Measurements from ENCODE around the gene ZNF628. TPM values are rescaled to one million over a fixed set of nuclear protein-coding genes. Genes with fewer than 3 reads are reported as not detected.
"Not testable (repeated sequence)": the region's sequence is repeated elsewhere in the genome, so short reads cannot be mapped to it uniquely, and the experiment has no call there.

ZNF628 gene
- total and polyA plus RNA-seq, 12 donors = 2.5 to 7.8 (median 4.8) TPM

DNA sequence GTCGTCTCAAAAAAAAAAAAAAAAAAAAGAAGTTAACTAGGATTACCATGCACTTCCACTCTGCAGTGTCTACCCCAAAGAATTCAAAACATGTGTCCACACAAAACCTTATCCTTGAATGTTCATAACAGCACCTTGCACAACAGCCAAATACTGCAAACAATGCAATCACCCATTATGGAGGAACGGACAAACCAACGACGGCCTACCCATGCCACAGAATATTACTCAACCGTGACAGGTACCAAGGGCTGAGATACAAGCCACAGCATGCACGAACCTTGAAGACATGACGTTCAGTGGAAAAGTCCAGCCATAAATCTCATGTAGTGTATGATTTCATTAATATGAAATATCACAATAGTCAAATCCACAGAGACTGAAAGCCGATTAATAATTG is 30.4 kb upstream of the ZNF628 start:
- TF ChIP-seq, protein P1, sequence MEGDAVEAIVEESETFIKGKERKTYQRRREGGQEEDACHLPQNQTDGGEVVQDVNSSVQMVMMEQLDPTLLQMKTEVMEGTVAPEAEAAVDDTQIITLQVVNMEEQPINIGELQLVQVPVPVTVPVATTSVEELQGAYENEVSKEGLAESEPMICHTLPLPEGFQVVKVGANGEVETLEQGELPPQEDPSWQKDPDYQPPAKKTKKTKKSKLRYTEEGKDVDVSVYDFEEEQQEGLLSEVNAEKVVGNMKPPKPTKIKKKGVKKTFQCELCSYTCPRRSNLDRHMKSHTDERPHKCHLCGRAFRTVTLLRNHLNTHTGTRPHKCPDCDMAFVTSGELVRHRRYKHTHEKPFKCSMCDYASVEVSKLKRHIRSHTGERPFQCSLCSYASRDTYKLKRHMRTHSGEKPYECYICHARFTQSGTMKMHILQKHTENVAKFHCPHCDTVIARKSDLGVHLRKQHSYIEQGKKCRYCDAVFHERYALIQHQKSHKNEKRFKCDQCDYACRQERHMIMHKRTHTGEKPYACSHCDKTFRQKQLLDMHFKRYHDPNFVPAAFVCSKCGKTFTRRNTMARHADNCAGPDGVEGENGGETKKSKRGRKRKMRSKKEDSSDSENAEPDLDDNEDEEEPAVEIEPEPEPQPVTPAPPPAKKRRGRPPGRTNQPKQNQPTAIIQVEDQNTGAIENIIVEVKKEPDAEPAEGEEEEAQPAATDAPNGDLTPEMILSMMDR (IDR thresholded peaks at IDR 0.05) = no peak
- Histone ChIP-seq H3K4me1 (peaks cover 0 to 10% (median 2%) of the 10 kb centered on the region in 9 donors), H3K9me3 (no peaks in the 10 kb centered on the region), H3K4me3 (no peak overlapping the region), H3K36me3 (no peaks in the 10 kb centered on the region), H3K27me3 (peaks cover 8 to 77% (median 65%) of the 10 kb centered on the region in 7 donors), H3K27ac (no peak overlapping the region)
- ATAC-seq (no peak), DNase-seq (no peak)
- intact Hi-C loops (cut with DNase I) = no loop called here
- 75% methylated on average over 8 of the region's 8 CpGs for WGBS, 2 donors

DNA sequence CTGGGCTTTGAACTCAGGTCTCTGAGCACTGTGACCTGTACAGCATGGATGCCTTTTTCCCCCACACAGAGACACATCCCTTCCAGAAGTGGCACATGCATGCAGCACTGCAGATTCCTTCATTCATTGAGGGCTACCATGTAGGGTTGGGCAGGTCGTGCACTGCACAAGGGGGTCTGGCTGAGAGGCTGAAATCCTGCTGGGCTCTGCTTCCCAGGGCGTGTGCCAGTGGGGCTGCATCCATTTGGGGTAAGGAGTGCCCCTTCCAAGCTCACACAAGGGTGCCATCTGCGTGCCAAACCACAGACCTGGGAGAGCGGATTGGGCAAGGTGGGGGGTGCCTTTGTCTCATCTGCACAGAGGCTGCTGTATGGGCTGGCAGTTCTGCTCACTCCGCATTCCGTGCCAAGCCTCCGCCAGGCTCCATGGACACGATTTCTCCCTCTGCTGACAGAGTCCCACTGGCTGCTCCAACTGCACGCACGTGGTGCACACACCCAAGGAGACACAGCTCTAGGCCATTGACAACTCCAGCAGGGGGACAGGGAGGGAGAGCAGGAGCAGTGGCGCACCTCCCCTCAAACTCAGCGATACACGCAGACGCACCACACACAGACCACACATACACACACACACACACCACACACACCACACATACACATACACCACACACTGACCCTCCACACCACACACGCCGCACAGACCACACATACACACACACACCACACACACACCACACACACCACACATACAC is 28.8 kb upstream of the ZNF628 start:
- H3K36me3 ChIP-seq = no peaks in the 10 kb centered on the region
- H3K4me3 ChIP-seq = no peak overlapping the region
- WGBS, 2 donors = 33 to 34% methylated on average over 16 of the region's 16 CpGs
- TF ChIP-seq, protein P1 (IDR thresholded peaks at IDR 0.05) = no peak
- no peak overlapping the region for H3K27ac ChIP-seq
- H3K27me3 ChIP-seq = peaks cover 16 to 77% (median 66%) of the 10 kb centered on the region in 7 donors
- intact Hi-C loops (cut with DNase I) = no loop called here
- DNase-seq = no peak
- peaks cover 4 to 14% (median 11%) of the 10 kb centered on the region in 9 donors for H3K4me1 ChIP-seq
- H3K9me3 ChIP-seq = no peaks in the 10 kb centered on the region
- ATAC-seq = peak in 5 of 8 donors; percentile 29 to 76 (median 51)

DNA sequence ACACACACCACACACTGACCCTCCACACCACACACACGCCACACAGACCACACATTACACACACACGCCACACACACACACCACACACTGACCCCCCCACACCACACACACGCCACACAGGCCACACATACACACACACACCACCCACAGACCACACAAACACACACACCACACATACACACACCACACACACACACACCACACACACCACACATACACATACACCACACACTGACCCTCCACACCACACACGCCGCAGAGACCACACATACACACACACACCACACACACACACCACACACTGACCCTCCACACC is 28.3 kb upstream of the ZNF628 start:
- peaks cover 17 to 77% (median 65%) of the 10 kb centered on the region in 7 donors for H3K27me3 ChIP-seq
- H3K4me1 ChIP-seq = peaks cover 4 to 14% (median 11%) of the 10 kb centered on the region in 9 donors
- H3K9me3 ChIP-seq; ATAC-seq; H3K27ac ChIP-seq; H3K4me3 ChIP-seq; H3K36me3 ChIP-seq; DNase-seq; intact Hi-C loops (cut with DNase I): not testable (repeated sequence)
- WGBS, 2 donors = 88 to 90% methylated on average over 5 of the region's 5 CpGs

DNA sequence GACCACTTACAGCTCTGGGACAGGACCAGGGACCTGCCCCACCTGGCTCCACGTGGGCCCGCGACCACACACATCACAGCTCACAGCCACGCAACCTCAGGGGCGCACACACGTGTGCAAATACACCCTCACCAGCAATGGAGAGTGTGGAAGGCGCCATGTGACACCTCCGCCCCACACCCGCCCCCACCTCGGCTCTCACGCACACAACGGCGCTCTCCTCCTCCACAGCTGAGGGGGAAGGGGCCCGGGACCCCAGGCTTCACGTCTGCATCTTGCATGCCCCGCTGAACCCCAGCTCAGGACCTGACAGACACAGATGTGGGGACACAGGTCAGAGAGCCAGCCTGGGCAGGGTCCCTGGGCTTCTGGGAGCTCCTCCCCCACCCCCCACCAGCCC is 26.9 kb upstream of the ZNF628 start:
- no peaks in the 10 kb centered on the region for H3K9me3 ChIP-seq
- H3K27ac ChIP-seq = no peak overlapping the region
- TF ChIP-seq, protein P1 (IDR thresholded peaks at IDR 0.05) = no peak
- H3K4me3 ChIP-seq = no peak overlapping the region
- peaks cover 0 to 7% (median 0%) of the 10 kb centered on the region in 9 donors for H3K36me3 ChIP-seq
- 34 to 36% methylated on average over 16 of the region's 16 CpGs for WGBS, 2 donors
- peaks cover 17 to 67% (median 52%) of the 10 kb centered on the region in 7 donors for H3K27me3 ChIP-seq
- H3K4me1 ChIP-seq = peaks cover 4 to 14% (median 11%) of the 10 kb centered on the region in 9 donors
- intact Hi-C loops (cut with DNase I) = no loop called here
- no peak for DNase-seq
- ATAC-seq = no peak

Measured in heart right ventricle (tissue), 16 donors.